Measurements from ENCODE around the gene ZBTB40.

- TF ChIP-seq, protein P1, sequence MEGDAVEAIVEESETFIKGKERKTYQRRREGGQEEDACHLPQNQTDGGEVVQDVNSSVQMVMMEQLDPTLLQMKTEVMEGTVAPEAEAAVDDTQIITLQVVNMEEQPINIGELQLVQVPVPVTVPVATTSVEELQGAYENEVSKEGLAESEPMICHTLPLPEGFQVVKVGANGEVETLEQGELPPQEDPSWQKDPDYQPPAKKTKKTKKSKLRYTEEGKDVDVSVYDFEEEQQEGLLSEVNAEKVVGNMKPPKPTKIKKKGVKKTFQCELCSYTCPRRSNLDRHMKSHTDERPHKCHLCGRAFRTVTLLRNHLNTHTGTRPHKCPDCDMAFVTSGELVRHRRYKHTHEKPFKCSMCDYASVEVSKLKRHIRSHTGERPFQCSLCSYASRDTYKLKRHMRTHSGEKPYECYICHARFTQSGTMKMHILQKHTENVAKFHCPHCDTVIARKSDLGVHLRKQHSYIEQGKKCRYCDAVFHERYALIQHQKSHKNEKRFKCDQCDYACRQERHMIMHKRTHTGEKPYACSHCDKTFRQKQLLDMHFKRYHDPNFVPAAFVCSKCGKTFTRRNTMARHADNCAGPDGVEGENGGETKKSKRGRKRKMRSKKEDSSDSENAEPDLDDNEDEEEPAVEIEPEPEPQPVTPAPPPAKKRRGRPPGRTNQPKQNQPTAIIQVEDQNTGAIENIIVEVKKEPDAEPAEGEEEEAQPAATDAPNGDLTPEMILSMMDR (IDR thresholded peaks at IDR 0.05) = no peak
- TF ChIP-seq POLR2A (IDR thresholded peaks at IDR 0.05) = no peak
Observed at GRCh38 chr1:22437573-22437972, 14.1 kb upstream of the ZBTB40 start.

Data from esophagus squamous epithelium (tissue), 4 donors.